HG02884 (cell line): ENCODE results near the gene SNAPC2.
"Not testable (repeated sequence)": the region's sequence is repeated elsewhere in the genome, so short reads cannot be mapped to it uniquely, and the experiment has no call there.

ENCODE experiments used
- ATAC-seq: cut with Tn5 transposase; IDR thresholded peaks from one replicate; pipeline ENCODE4 v1.9.1; 2021; ENCODE audit warnings: mild to moderate bottlenecking, moderate library complexity; ENCODE audit not compliant: unreplicated experiment

The SNAPC2 gene

DNA sequence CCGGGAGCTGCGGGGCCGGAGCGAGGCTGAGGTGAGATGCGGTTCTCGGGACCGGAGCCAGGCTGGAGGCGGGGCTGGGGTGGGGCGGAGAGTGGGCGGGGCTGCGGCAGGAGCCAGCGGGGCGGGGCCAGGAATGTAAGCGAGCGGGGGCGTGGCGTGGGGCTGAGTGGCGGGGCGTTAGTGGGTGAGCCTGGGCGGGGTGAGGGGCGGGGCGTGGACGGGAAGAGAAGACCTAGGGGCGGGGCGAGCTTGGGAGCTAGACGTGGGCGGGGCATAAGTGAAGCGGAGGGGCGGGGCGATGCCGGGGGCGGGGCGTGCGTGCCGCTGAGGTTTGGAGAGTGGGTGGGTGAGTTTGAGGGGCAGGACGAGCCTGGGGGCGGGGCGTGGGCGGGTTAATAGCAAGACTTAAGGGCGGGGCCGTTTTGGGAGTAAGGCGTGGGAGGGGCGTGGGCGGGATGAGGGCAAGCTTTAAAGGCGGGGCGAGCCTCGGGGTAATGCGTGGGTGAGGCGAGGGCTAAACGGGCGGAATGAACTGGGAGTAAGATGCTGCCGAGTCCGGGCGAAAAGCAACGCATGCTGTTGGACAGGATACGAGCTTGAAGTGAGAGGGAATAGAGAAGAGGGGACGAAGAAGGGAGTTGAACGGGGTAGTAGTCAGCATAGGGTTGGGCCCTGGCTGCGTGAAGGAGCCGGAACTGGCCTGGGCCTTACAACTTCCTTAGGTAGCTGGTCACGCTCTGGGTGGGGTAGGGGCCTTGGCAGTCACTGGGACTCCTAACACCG lies 572 bp downstream of the SNAPC2 start:
- ATAC-seq: peak; percentile 44

DNA sequence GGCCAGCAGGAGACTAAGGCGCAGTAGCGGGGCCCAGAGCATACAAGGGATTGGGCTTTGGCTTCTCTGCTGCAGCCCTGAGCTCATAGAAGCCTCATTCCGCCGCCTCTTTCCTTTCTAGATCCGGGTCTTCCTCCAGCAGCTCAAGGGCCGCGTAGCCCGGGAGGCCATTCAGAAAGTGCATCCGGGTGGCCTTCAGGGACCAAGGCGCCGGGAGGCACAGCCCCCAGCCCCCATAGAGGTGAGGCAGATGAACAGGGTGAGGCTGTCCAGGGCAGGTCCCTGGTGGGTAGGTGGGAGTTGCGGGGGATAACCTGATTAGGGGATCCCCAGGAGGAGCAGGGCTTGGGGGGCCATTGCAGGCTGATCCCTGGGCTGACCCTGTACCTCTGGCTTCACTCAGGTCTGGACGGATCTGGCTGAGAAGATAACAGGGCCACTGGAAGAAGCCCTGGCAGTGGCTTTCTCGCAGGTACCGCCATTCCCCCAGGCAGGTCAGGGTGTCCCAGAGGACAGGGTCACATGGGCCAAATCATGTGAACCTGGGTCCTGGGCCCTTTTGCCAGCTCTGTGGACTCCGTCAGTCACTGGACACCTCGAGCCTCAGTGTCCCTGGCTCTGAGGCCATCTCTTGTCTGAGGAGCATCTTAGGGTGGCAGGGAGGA lies 1.3 kb downstream of the SNAPC2 start:
- ATAC-seq: no peak

DNA sequence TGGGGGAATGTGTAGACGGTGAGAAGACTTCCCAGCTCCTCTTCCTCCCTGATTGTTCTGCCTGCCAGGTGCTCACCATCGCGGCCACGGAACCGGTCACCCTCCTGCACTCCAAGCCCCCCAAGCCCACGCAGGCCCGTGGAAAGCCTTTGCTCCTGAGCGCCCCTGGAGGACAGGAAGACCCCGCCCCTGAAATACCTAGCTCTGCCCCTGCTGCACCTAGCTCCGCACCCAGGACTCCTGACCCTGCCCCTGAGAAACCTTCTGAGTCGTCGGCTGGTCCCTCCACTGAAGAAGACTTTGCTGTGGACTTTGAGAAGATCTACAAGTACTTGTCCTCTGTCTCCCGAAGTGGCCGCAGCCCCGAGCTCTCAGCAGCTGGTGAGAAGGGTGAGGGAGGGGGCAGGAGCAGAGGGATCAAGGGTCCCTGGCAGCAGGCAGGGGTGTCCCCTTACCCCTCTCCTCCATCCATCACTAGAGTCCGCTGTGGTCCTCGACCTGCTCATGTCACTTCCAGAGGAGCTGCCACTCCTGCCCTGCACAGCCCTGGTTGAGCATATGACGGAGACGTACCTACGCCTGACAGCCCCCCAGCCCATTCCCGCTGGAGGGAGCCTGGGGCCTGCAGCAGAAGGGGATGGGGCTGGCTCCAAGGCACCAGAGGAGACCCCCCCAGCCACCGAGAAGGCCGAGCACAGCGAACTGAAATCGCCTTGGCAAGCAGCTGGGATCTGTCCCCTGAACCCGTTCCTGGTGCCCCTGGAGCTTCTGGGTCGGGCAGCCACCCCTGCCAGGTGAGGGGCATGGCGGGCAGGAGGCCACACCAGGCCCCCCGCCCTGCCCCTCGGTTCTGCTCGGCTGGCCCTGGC lies 2.1 kb downstream of the SNAPC2 start:
- no peak for ATAC-seq

DNA sequence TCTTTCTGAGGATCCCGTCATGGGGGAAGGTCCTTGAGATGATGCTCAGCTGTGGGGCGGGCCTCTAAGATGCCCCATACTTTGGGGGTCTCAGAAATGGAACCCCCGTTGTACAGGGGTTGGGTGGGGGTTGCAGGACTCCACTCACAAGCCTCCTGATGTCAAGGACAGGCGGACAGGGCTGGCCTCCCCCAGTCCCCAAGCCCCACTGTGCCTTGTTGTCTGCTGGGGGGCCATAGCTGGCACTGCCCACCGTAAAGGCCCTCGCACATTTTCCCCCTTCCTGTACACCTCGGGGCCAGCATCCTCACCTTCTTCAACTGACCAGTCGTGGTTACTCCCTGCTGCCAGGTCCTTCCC lies 2.7 kb downstream of the SNAPC2 start:
- ATAC-seq: no peak

DNA sequence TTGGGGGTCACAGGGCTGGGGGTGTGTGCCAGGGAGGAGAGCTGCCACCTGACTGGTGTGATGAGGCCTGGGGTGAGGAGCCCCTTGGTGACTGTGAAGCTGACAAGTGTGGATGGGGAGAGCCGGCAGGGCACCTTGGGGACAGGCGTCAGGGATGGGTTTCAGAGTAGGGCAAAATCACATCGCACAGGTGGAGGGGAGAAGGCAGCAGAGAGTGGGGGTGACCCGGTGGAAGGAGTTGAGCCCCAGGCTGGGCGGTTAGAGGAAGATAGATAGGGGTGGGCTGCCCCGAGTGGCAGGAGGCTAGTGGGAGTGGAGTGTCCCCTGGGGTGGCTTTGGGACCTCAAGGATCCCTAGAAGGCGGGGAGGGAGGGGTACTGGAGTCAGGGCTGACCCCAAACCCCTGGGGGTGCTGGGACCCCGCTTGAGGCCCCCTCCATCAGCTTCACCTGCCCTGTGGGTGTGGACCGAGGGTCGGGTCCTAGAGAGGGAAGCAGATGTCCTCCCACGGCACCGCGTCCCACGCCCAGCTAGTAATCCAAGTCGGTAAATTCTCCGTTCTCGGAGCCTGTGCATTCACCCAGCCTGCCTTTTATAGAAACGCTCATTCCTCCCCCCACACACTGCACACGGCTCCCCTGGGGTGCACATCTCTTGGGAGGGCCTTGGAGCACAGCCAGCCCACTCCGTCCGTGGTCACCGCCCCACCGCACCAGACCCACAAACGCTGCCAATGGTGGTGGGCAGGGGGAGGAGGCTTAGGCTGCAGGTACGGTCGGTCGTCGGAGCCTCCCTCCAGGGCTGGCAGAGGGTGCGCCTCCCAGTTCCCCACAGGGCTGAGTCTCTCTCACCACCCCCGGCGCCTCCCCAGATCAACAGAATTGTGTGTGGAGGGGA lies 3.4 kb downstream of the SNAPC2 start:
- ATAC-seq: no peak

DNA sequence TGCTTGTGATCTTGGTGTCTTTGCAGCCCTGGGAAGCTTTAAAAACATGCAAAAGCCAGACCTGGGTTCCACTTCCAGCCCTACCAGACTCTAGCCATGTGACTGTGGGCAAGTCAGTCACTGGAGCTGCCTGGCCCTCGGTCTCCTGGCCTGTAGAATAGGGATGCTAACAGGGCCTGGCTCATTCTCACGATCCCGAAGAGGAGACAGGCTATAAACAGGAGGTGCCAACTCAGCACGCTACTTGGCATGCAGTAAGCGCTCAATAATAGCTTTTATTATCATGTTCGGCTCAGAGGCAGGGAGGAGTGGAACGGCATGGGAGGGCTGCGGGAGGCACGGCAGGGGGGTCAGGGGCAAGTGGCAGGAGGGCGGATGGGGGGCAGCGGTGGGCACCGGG lies 4.1 kb downstream of the SNAPC2 start:
- no peak for ATAC-seq

DNA sequence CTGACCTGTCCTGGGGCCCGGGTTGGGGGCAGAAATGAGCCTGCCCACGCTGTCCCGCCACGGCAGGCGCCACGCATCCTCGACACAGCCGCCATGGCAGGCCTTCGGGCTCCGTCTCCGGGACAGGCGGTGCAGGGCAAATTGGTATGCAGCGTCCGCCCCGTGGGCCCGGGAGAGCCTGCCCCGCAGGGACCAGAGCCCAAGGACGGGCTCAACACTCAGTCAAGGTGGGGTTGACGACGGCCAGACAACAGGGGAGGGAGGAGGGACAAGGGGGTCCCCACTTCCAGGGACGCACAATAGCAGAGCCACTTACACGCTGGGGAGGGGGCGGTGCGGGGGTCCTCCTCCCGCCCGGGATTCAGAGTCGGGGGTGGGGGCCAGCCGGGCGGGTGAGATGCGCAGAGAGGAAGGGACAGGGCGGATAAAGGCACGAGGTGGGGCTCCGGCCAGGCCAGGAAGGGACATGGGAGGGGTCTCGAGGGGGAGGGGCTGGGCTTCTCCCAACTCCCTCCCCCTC lies 4.6 kb downstream of the SNAPC2 start:
- no peak for ATAC-seq

DNA sequence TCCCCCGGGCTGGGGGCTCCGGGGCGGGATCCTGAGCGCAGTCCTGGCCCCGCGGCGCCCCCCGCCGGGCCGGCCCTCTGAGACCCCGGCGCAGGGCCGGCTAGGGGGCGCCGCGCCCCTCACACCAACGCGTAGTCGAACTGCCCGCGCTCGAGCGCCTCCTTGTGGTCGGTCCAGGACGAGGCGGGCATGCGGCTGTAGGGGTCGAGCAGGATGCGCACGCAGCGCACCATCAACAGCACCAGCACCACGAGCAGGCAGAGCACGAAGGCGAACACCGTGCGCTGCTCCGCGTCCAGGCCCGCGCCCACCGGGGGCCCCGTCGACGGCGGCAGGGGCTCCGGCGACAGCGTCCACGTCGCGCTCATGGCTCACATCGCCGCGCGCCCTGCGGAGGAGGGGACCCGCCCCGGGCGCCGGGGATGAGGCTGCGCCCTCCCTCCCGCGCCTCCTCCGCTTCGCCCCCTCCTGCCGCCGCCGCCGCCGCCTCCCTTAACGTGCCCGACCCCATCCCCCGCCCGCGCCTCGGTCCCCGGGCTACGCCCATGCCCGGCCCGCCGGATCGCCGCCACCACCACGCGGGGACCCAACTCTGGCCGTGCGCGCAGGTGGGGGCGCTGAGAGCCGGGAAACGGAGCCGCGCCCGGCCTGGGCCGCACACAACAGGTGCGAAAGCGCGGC lies 5.2 kb downstream of the SNAPC2 start:
- ATAC-seq: no peak

DNA sequence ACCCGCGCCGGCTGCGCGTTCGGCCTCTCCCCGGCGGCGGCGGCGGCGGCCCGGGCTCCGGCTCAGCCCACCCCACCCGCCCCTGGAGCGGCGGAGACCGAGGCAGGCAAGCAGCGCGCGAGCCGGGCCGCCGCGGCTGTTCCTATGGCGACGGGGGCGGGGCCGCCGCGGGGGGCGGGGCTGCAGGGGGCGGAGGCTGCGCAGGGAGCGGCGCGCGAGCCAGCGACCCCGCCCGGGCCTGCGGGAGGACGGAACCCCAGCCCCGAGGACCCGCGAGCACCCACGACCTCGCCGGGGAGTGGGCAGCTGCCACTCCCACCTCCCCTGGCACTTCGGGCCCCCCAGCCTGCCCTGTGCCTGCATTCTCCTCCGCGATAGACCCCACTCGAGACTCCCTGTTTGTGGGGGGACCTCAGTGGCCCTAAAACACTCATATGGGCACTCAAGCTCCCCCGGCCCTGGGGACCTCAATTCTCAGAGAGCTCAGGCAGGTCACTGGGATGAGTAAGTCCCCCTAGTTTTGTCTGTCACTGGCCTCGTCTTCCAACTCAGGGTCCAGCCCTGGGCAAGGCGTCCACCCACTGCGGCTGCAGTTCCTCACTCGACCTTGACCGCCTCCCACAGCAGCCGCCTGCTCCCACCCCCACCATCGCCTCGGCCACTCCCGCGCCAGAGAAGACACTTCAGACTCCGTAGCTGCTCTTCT lies 6.0 kb downstream of the SNAPC2 start, which contains the start of gene CTXN1:
TSS of gene CTXN1 (minus strand) at position 115 of the 706 bp plus-strand sequence. CDS start 597 bp downstream, outside the sequence.
- no peak for ATAC-seq

DNA sequence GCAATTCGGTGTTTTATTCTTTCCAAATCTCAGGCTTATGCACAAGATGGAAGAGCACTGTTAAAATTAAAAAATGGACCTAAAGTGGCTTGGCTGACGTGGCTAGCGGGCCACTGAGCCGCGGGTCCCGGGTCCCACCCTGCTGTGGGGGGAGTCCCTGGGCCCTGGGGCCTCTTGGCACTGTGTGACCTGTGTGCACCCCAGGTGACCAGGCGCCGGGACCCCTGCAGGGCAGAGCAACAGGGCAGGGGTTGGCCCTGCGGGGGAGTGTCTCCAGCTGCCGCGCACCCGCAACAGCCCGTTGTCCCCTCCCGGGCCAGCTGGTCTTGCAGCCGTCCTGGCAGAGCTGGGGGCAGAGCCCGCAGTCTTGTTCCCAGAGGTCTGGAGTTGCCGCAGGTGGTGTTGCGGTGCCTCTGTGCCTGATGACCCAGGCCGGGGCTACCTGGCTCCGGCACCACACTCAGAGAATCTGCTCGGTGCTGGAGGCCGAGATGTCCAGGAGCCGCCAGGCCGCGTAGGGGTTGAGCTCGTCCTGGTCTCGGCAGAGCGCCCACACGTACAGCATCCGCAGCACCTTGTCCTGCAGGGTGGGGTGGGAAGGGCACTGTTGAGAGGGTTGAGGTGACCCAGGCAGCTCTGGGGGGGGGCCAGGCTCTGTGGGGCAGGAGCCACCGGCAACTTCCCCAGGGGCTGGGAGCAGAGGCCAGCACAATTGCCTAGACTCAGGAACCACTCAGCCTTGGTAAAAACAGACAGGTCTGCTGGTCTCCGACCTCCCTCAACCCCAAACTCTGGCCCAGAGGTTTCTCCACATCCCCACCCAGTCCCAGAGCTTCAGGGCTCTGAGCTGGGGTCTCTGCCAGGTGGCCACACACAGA lies 6.8 kb downstream of the SNAPC2 start:
- no peak for ATAC-seq

DNA sequence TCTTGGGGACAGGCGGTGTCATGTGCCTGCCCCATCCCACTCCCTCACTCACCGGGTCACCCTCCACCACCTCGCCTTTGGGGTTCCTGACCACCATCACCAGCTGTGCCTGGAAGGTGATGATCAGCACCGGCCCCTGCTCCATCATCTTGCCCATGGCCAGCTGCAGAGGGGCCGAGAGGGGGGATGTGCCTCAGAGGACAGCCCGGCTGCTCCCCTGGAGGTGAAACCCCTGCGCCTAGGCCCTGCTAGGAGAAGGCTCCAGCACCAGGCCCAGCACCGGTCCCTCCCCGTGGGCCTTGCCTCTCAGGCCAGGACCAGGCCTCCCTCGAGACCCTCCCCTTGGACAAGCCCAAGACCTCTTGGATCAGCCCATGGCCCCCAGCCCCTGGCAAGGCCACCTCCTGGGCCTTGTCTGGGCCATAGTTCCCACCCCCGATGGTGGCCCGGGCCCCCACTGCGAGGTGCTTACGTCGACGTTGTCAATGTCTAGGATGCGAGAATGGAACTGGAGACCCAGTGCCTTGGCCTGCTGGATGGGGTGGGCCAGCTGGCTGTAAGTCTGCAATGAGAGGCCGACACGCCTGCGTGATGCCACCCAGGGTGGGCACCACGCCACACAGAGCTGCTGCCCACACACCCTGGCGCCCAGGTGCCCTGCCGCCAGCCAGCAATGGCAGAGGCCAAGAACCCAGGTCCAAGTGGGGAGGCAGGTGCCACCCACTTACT lies 7.6 kb downstream of the SNAPC2 start:
- ATAC-seq: no peak

DNA sequence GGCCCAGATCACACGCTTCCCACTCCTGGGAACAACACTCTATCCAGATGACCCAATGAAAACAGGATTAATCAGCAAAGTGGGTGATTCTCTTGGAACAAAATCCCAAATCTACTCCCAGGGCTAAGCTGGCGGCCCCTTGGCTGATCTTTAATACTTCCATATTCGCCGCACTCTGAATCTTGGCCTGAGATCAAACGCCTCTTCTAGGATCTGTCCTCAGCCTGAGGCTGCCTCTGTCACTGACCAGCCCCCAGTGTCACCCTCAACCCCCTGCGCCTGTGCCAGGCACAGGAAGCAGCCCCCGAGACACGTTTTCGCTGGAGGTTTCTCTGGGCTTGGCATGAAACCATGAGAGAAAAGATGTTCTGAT lies 8.2 kb downstream of the SNAPC2 start:
- ATAC-seq: no peak

DNA sequence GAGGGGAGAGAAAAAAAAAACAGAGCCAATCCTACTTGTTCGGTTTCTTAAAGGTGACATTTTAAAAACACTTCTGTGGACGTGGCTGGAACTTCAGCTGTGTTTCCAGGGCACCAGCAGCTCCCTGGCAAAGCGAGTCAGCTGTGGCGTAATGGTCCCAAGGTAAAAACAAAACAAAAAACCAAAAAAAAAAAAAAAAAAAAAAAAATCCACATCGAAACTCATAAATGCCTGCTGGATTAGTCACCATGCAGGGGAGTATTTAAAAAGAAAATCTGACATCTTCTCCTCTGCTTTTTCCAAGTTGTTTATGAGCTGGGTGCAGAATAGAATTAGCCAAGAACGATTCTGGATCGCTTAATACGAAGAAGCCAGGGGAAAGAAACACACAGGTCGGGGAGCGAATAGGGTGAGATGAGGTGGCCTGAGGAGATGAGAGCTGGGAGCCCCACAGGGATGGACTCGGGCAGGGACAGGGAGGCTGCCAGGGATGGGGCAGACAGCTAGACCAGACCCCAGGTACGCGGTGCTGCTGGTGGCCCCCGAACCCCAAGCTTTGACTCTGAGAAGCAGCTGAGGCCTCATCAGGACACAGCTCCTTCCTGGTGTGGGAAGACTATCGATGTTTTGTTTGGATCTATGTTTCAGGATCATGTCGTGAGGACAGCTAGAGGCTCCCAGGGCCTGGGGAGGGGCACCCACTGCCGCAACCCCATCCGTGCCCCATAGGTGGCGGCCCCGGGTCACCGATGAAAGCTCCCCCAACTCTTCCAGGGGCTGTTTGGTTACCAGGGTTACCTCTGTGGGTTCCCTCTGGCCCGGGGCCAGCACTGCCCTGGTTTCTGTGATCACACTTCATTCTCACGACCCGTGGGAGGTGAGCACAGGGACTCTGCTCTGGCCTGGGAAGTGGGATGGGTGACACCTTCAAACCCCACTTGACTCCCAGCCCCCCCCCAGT lies 8.9 kb downstream of the SNAPC2 start:
- no peak for ATAC-seq

DNA sequence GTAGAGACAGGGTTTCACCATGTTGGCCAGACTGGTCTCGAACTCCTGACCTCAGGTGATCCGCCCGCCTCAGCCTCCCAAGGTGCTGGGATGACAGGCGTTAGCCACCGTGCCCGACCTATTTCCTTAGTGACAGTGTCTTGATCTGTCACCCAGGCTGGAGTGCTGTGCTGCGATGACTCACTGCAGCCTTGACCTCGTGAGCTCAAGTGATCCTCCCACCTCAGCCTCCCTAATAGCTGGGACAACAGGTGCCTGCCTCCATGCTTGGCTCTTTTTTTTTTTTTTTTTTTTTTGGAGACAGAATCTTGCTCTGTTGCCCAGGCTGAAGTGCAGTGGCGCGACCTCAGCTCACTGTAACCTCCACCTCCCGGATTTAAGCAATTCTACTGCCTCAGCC lies 9.9 kb downstream of the SNAPC2 start:
- not testable (repeated sequence) for ATAC-seq

DNA sequence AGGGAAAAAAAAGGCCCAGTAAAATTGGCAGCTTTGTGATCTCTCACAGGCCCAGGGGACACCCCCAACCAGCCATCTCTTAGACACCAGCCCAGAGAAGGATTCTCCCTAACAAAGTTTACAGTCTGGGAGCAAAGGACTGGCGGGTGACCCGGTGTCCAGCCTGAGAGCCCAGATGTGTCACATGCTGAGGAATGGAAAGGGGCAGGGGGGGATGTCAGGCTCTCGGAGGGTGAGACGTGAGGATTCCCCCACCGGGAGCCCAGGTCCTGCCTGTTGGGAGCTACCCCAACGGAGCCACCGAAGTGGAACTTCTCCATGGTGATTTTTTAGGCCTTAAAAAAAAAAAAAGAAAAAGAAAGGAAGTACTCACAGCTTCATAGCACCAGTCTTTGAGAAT lies 10.6 kb downstream of the SNAPC2 start:
- no peak for ATAC-seq
